ENCODE measurements around the gene DNAJC15. TPM values are rescaled to one million over a fixed set of nuclear protein-coding genes. Genes with fewer than 3 reads are reported as not detected.
"Not testable (repeated sequence)": the region's sequence is repeated elsewhere in the genome, so short reads cannot be mapped to it uniquely, and the experiment has no call there.

Gene DNAJC15
- total RNA-seq, 4 donors from 2014 or later = 1.6 to 8.4 (median 4.1) TPM

DNA sequence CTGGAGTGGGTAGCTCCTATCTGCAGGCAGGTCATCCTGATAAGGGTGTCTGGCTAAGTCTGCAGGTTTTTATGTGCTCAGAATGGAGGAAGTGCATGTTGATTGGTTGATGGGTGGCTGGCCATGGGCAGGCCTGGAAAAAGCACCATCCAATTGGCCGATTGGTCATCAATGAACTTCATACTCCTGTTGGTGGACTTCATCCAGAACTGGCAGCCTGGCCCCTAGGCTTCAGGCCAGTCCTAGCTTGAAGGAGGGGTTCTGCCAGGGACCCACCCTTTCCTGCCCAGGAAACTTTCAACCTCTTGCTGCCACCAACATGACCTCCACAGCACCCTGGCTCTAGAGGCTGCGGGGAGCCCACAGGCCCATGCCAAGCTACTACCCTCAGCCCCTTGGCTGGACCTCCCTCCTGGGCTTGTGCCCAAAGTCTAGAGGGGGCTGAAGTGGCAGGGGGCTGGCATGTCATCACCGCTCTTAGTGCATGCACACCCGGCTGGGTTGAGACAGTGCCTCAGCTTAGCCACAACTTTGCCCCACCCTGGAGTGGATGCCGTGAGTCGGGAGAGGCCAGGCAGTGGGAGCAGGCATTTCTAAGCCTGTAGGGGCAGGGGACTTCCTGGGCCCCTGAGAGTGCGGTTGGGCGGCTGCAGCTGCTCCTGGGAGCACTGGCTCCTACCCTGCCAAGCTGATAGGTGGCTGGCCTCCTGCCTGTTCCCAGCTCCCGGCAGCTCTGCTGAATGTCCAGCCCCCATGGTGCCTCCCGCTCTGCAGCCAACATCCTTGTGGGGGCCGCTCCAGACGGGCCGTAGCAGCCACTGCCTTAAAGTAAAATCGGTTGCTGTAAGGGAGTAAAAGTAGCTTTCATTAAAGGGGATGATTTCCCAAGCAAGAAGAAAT, 13.2 kb downstream of the DNAJC15 start:
- no peak for TF ChIP-seq POLR2A (IDR thresholded peaks at IDR 0.05)
- TF ChIP-seq CTCF (IDR thresholded peaks at IDR 0.05) = no peak
- 87 to 93% methylated on average over 9 to 10 of the region's 14 CpGs for WGBS, 2 donors
- no peak for DNase-seq (ENCODE audit: low spot score in 2 of 2)
- H3K4me3 ChIP-seq (ENCODE audit: low read depth, poor library complexity, severe bottlenecking) = no peak overlapping the region
- intact Hi-C loops (cut with DNase I; ENCODE audit: low total_unique reads) = no loop called here

DNA sequence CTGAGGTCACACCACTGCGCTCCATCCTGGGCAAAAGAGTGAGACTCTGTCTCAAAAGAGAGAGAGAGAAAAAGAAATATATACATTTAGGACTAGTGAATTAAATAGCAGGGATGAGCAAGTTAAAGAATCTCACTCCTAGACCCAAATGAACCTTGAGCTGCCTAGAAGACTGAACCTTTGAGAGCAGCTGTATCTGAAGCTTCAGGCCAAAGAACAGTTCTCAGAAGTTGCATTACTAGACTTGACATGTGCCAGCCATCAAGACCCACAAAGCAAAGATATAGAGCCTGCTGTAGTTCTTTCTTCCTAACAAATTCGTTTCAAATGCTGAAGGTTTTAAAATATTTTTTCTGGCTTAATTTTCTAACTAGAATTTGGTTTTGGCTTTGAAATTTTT, 16.6 kb downstream of the DNAJC15 start:
- H3K4me3 ChIP-seq (ENCODE audit: low read depth, poor library complexity, severe bottlenecking) = no peak overlapping the region
- no peak for DNase-seq (ENCODE audit: low spot score in 2 of 2)
- intact Hi-C loops (cut with DNase I; ENCODE audit: low total_unique reads) = no loop called here
- WGBS, 2 donors = 94 to 97% methylated on average over 2 of the region's 2 CpGs
- TF ChIP-seq CTCF (IDR thresholded peaks at IDR 0.05) (no peak), POLR2A (IDR thresholded peaks at IDR 0.05) (no peak)

- whole genome bisulfite sequencing, 2 donors = 89 to 94% methylated on average over 13 of the region's 13 CpGs
Observed at GRCh38 chr13:43040581-43041368, 17.4 kb downstream of the DNAJC15 start.

GRCh38 chr13:43041369-43041921, 18.1 kb downstream of the DNAJC15 start:
- H3K4me3 ChIP-seq (ENCODE audit: low read depth, poor library complexity, severe bottlenecking) = no peak overlapping the region
- 90 to 92% methylated on average over 1 of the region's 1 CpG for WGBS, 2 donors
- TF ChIP-seq CTCF (IDR thresholded peaks at IDR 0.05) = no peak
- no peak for TF ChIP-seq POLR2A (IDR thresholded peaks at IDR 0.05)
- intact Hi-C loops (cut with DNase I; ENCODE audit: low total_unique reads) = no loop called here
- no peak for DNase-seq (ENCODE audit: low spot score in 2 of 2)

More at GRCh38 chr13:43040581-43041368, 17.4 kb downstream of the DNAJC15 start:
- H3K4me3 ChIP-seq (ENCODE audit: low read depth, poor library complexity, severe bottlenecking); DNase-seq (ENCODE audit: low spot score in 2 of 2); intact Hi-C loops (cut with DNase I; ENCODE audit: low total_unique reads): not testable (repeated sequence)

GRCh38 chr13:43042410-43042921, 19.1 kb downstream of the DNAJC15 start:
- TF ChIP-seq CTCF (IDR thresholded peaks at IDR 0.05) = no peak
- no peak for TF ChIP-seq POLR2A (IDR thresholded peaks at IDR 0.05)
- DNase-seq (ENCODE audit: low spot score in 2 of 2) = no peak
- intact Hi-C loops (cut with DNase I; ENCODE audit: low total_unique reads) = no loop called here
- no peak overlapping the region for H3K4me3 ChIP-seq (ENCODE audit: low read depth, poor library complexity, severe bottlenecking)

Data from lower leg skin (tissue), 4 donors.